SH-SY5Y (cell line): ENCODE measurements around the gene PPP1R7.

Source experiments
- GATA2 ChIP-seq: IDR thresholded peaks from 2 replicates; pipeline ENCODE4 v1.6.1; 2011; ENCODE audit warnings: mild to moderate bottlenecking, low read depth, low read length
- GATA3 ChIP-seq: IDR thresholded peaks from 2 replicates; pipeline ENCODE4 v1.6.1; 2011; ENCODE audit warnings: low read depth, mild to moderate bottlenecking, low read length, moderate library complexity

GRCh38 chr2:241116606-241117560 is 33.4 kb upstream of the PPP1R7 start:
- TF ChIP-seq GATA3 (no peak), GATA2 (no peak)
